GM12874 (cell line): Measurements from ENCODE around the gene SH3RF3.

Experiments
- TF ChIP-seq, protein P1 (sequence below): IDR thresholded peaks from 2 replicates; pipeline ENCODE4 v1.5.1; 2011; ENCODE audit warnings: low read depth, mild to moderate bottlenecking, control low read depth, low read length, moderate library complexity; ENCODE audit not compliant: insufficient read depth

Gene SH3RF3

DNA sequence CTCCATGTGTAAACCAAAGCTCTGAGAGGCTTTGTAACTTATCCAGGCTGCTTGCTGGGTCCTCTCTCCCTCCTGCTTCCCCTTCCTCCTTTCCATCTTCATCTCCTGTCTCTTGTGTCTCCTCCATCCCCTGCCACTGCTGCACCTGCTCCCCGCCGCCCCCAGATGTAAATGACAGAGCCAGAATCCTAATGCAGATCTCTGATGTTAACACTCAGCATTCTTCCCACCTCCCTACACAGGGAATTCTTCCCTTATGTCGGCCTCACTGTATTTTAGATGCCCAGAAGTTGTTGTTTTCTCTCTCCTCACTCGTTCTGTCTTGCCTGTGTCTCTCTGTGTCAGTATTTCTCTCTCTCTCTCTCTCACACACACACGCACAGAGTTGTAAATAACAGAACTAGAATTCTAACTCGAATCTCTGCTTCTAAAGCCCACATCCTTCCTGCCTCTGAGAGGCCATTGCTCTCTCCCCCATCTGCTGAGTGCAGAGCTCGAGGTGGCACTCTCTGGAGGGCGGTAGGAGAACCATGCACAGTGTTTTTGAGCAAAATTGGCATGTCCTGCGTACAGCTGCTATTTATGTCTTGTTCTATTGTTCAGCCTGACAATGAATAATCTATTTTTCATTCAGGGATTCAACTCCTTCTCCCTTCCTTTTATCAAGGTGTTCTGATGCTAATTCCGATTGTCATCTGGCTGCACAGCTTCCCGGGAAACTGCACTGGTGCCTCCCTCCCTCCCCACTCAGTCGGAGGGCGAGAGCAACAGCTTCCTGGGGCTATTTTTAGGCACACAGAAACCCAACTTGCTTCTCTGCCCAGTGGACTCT is 219.9 kb downstream of the SH3RF3 start:
- TF ChIP-seq, protein P1, sequence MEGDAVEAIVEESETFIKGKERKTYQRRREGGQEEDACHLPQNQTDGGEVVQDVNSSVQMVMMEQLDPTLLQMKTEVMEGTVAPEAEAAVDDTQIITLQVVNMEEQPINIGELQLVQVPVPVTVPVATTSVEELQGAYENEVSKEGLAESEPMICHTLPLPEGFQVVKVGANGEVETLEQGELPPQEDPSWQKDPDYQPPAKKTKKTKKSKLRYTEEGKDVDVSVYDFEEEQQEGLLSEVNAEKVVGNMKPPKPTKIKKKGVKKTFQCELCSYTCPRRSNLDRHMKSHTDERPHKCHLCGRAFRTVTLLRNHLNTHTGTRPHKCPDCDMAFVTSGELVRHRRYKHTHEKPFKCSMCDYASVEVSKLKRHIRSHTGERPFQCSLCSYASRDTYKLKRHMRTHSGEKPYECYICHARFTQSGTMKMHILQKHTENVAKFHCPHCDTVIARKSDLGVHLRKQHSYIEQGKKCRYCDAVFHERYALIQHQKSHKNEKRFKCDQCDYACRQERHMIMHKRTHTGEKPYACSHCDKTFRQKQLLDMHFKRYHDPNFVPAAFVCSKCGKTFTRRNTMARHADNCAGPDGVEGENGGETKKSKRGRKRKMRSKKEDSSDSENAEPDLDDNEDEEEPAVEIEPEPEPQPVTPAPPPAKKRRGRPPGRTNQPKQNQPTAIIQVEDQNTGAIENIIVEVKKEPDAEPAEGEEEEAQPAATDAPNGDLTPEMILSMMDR = no peak

DNA sequence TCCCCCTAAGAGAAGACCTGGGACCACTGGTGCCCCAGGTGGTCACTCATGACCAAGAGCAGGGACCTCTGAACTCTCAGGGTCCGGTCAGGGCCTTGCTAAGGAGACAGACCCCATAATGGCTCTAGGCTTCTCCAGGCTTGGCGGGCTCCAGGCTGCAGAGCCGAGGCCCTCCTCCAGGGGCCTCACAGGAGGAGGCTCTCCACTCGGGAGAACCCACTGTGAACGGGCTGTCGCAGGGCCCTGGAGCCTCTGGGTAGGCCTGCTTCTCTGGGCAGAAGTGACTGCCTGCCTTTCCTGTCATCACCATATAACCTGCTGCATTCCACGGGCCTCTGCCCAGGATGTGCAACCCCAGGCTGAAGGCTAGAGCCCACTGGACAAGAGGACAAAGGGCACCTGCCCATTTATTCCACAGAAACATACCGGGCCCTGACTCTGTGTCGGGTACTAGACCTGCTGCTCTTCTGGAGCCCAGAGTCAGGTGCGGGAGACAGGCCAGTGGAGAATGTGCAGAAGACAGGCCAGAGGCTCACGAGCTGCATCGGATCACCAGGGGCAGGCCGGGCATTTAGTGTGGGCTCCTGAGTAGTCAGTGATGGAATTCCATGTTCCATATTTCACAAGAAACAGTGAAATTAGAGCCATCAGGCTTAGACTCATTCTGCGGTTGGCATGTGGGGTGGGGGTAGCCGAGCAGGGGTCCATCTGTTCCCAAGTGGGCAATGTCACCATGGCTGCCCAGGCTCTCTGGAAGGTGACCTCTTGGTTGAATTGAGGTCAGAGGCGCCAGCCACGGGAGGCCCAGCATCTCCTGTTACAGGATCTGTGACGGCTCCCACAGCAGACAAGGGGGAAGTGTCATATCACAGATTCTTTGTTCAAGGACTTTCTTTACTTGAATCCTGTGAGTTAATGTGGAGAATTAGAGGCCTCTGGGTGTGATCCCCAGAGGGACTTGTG is 220.8 kb downstream of the SH3RF3 start:
- TF ChIP-seq, protein P1 = peak; percentile 34; the same call in 1 of the 2 replicates

DNA sequence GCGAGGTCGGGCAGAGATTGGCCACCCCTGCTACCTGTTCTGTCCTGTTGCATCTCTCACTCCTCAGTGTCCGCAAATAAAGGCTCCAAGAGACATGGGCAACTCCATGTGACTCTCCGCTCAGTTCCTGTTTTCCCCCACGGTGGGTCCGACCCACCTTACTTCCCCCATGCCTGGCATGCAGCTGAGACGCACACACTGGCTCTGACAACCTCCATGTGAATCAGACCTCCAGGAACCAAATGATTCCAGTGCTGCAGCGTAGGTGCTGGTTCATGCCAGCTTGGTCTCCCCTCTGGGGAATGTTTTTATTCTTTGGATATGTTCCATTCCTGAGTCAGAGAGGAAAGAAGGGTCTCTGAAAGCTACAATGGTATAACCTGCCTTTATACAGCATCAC is 221.5 kb downstream of the SH3RF3 start:
- TF ChIP-seq, protein P1 = no peak

DNA sequence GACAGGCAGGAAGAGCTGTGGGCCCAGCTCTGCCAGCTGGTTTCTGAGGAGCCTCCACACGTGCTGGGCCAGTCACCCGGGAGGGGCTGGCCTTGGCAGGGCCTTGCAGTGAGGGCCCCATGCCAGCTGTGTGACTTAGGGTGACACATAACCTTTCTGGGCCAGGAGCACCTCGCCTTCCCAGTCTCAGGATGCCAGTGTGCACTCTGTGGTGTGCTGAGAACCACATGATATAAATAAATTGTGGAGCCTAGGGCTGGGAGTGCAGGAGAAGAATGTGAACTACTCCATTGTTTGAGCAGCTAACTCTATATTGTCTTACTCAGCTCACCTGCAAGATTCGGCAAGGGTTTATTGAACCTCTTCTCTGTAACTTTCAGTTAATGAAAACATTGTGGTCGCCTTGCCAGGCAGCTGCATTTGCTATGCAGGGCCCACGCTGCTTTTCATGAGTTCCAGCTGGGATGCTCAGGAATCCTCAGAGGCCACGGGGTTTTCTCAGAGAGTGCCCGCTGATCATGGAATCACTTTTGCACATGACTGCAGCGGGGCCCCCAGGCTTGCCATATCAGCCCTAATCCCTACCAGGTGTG is 222.3 kb downstream of the SH3RF3 start:
- TF ChIP-seq, protein P1 = no peak

DNA sequence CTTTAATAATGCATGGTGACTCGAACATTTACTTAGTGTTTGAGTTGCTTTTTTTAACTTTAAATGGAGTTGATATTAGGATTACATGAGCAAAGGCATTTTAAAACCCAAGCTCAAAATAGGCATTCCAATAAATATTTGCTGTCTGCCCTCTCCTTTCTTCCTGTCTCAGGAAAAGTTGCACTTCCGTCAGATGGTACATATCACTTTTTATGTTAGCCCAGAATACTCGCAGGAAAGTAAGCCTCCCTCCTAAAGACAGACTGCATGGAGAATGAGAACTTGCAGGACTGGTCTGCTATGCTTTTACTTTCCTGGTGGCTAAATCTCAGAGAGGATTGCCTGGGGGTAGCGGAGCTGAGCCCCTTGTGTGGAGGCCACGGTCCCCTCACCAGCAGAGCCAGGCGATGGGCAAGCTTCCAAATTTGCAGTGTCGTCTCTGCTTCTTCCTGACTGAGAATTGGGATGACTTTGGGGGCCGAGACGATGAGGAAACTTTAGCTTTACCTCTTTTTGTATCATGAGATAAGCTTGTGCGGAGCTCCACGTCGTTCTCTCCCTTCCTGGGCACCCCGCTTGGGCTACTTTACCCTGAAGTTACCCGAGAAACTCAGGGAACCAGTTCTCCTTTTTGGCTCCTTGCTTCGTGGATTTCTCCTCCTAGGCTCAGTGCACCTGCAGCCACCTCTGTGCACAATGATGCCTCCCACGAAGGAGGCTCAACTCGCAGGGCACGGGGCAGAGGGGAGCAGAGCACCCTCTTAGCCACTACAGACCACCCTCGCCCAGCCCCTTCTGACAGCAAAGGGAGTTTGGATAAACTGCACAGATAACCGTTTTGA is 223.3 kb downstream of the SH3RF3 start:
- TF ChIP-seq, protein P1 = no peak

DNA sequence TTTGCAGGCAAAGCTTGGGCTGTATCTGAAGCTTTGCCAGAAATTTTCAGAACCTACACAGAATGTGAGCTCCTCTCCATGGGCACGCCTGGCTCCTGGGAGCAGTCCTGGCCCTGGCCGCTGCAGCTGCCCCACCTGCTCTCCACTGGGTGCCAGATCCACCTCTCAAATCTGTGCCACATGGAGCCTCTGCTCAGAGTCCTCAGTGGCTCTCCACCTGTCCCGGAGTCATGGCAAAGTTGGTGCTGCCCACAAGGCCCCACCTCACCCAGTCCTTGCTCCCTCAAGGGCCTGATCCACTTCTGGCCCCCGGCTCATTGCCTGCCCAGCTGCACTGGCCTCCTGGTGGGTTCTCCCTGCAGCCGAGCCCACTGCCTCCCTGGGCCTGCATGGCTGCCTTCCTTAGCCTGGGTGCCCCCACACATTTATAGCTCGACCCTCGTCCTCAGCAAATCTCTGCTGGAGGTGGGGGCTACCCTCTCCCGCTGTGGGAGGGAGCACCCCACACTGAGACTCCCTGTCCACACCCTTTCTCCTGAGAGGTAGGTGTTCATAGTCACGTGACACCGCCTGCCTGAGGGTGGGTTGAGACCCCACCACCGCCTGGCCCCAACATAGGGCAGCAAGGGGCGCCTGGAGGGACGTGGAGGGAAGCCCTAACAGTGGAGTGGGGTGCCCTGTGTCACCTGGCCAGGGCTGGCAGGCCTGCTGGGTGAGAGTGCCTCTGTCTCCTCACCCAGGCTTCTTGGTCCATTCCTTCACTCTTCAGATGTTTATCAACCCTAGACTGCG is 224.1 kb downstream of the SH3RF3 start:
- TF ChIP-seq, protein P1 = no peak
